Thyroid gland (tissue), 4 donors: Measurements from ENCODE around the gene AQP12B. TPM values are rescaled to one million over a fixed set of nuclear protein-coding genes. Genes with fewer than 3 reads are reported as not detected.

Experiments used
- DNase-seq, 2 donors: peaks; one replicate each; pipeline ENCODE4 v3.0.0-alpha.2; 2019
- H3K27ac ChIP-seq, 3 donors: fragments of 200-600 bp; sonication (generic); 1 replicate in 2 of 3; 2 replicates in 1 of 3; pipeline ENCODE4 v1.5.1; 2016 to 2019; ENCODE audit warnings: mild to moderate bottlenecking in 1 of 3, moderate library complexity in 1 of 3
- H3K27me3 ChIP-seq: fragments of 200-600 bp; sonication (generic); one replicate; pipeline ENCODE4 v1.5.1; 2019
- H3K36me3 ChIP-seq, 2 donors: fragments of 200-600 bp; sonication (generic); one replicate each; pipeline ENCODE4 v1.5.1; 2016 to 2019
- H3K4me1 ChIP-seq, 2 donors: fragments of 200-600 bp; sonication (generic); one replicate each; pipeline ENCODE4 v1.5.1; 2017 to 2019
- H3K4me3 ChIP-seq, 3 donors: fragments of 200-600 bp; sonication (generic); replicated peaks in 1 of 3; 1 replicate in 2 of 3; 2 replicates in 1 of 3; pipeline ENCODE4 v1.5.1; 2016; ENCODE audit warnings: mild to moderate bottlenecking in 1 of 3
- H3K9me3 ChIP-seq: fragments of 200-600 bp; sonication (generic); one replicate; pipeline ENCODE4 v1.5.1; 2017
- CTCF ChIP-seq, 6 experiments: fragments of 200-600 bp in 3 of 6; fragments of 450-650 bp in 3 of 6; sonication (generic) in 3 of 6; IDR thresholded peaks; one replicate each; pipeline ENCODE4 v1.5.1; 2016 to 2019; ENCODE audit warnings: antibody characterized with exemption in 6 of 6, mild to moderate bottlenecking in 2 of 6, inconsistent platforms in 1 of 6, moderate library complexity in 1 of 6
- POLR2A ChIP-seq, 2 donors: fragments of 450-650 bp; IDR thresholded peaks; one replicate each; pipeline ENCODE4 v1.6.1; 2017; ENCODE audit warnings: antibody characterized with exemption in 2 of 2, mild to moderate bottlenecking in 2 of 2, moderate library complexity in 1 of 2
- WGBS, 2 donors: methylation state at CpG; one replicate each; pipeline ENCODE4 v1.1.5; 2017; 5-methylcytosine and 5-hydroxymethylcytosine counted together
- intact Hi-C: fragments of 100-400 bp; cut with DNase I; formaldehyde crosslinking; loops from one replicate; pipeline ENCODE4 v1.15.1; 2023
- total RNA-seq, 4 donors: library from RNA; depleted of rRNA; stranded (reverse); fragments of >200 nt; gene quantifications; one replicate each; pipeline ENCODE4 v1.2.3, GENCODE V29; 2016

Gene AQP12B
- total RNA-seq, 4 donors from 2014 or later: 0.13 TPM; not detected in 3

- intact Hi-C loops: no loop called here
- WGBS, 2 donors: 81 to 95% methylated on average over 9 to 10 of the region's 10 CpGs
- DNase-seq: no peak
- H3K4me1 ChIP-seq: no peaks in the 10 kb centered on the region
- no peak overlapping the region for H3K4me3 ChIP-seq
- H3K36me3 ChIP-seq: no peaks in the 10 kb centered on the region
- H3K9me3 ChIP-seq: no peaks in the 10 kb centered on the region
- H3K27ac ChIP-seq: no peak overlapping the region
- TF ChIP-seq POLR2A (IDR thresholded peaks at IDR 0.05) (no peak), CTCF (IDR thresholded peaks at IDR 0.05) (no peak)
- H3K27me3 ChIP-seq: no peaks in the 10 kb centered on the region
These were observed 45.7 kb upstream of the AQP12B start for GRCh38 chr2:240728361-240728760.

GRCh38 chr2:240727913-240728312 is 45.2 kb upstream of the AQP12B start:
- 93 to 97% methylated on average over 15 of the region's 15 CpGs for WGBS, 2 donors
- no peak for DNase-seq

DNA sequence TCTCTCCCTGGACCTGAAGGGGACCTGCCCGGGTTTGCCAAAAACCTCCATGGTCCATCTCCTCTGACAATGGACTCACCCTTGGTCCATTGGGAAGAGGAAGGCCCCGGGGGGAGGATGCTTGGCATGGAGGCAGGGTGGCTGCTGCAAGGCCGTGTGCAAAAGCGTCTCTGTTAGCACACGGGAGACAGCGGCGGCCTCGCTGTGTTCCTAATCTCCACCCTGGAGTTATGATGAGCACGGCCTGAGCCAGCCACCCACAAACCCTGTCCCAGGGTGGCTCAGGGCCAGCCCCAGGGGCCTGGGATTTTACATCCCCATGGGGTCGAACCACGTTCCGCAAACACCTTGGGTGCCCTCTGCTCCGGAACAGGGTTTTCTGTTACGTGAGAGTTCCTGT is 44.8 kb upstream of the AQP12B start:
- Histone ChIP-seq H3K9me3 (no peaks in the 10 kb centered on the region), H3K4me1 (no peaks in the 10 kb centered on the region), H3K27ac (no peak overlapping the region), H3K36me3 (no peaks in the 10 kb centered on the region), H3K27me3 (no peaks in the 10 kb centered on the region), H3K4me3 (no peak overlapping the region)
- no peak for DNase-seq
- WGBS, 2 donors: 89 to 91% methylated on average over 14 of the region's 14 CpGs
- TF ChIP-seq POLR2A (IDR thresholded peaks at IDR 0.05) (no peak), CTCF (IDR thresholded peaks at IDR 0.05) (no peak)
- intact Hi-C loops: no loop called here

More at GRCh38 chr2:240727913-240728312, 45.2 kb upstream of the AQP12B start:
- no peak overlapping the region for H3K27ac ChIP-seq
- intact Hi-C loops: no loop called here
- H3K4me1 ChIP-seq: no peaks in the 10 kb centered on the region
- no peaks in the 10 kb centered on the region for H3K9me3 ChIP-seq
- no peak overlapping the region for H3K4me3 ChIP-seq
- no peak for TF ChIP-seq CTCF (IDR thresholded peaks at IDR 0.05)
- no peaks in the 10 kb centered on the region for H3K27me3 ChIP-seq
- H3K36me3 ChIP-seq: no peaks in the 10 kb centered on the region

DNA sequence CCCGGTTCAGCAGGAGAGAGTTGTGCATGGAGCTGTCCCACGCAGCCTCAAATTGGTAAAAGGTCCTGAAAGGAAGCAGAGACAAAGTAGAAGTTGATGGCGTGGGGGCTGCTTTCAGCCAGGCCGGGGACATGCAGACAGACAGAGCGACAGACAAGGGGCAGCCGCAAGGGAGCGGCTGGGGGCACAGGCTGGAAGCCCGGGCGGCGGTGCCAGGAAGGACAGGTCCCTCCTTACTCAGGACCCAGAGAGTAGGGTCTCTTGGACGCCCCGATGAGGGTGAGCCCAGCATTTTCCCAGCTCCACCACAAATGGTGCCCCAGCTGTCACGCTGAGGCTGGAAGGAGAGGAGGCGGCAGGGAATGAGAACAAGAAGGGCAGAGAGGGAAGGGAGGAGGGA is 44.2 kb upstream of the AQP12B start:
- no peak overlapping the region for H3K27ac ChIP-seq
- intact Hi-C loops: no loop called here
- H3K27me3 ChIP-seq: no peaks in the 10 kb centered on the region
- no peaks in the 10 kb centered on the region for H3K4me1 ChIP-seq
- no peak for TF ChIP-seq CTCF (IDR thresholded peaks at IDR 0.05)
- TF ChIP-seq POLR2A (IDR thresholded peaks at IDR 0.05): no peak
- WGBS, 2 donors: 85 to 92% methylated on average over 14 of the region's 14 CpGs
- H3K9me3 ChIP-seq: no peaks in the 10 kb centered on the region
- no peak for DNase-seq
- H3K4me3 ChIP-seq: no peak overlapping the region
- no peaks in the 10 kb centered on the region for H3K36me3 ChIP-seq

DNA sequence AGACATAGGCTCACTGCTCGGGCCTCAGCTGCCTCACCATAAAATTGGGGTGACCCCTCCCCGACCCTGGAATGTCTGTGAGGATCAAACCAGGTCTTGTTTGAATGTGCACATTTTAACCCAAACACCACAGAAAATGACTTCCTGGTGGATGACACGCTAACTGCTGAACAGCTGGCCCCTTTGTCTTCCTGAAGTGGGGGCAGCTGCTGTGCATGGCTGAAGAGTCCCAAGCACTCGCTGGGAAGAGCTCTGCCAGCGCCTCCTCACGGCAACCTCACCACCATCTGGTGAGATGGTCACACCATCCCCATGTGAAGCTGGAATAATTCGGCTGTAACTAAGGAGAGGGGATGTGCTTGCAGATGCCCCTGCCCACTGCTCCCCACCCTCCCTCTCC is 43.0 kb upstream of the AQP12B start:
- H3K4me3 ChIP-seq: no peak overlapping the region
- no peak for DNase-seq

More for the DNA sequence above, 43.0 kb upstream of the AQP12B start:
- no peaks in the 10 kb centered on the region for H3K36me3 ChIP-seq
- 79 to 86% methylated on average over 6 to 7 of the region's 7 CpGs for WGBS, 2 donors
- no peaks in the 10 kb centered on the region for H3K4me1 ChIP-seq
- no peaks in the 10 kb centered on the region for H3K9me3 ChIP-seq
- TF ChIP-seq POLR2A (IDR thresholded peaks at IDR 0.05) (no peak), CTCF (IDR thresholded peaks at IDR 0.05) (no peak)
- no peak overlapping the region for H3K27ac ChIP-seq
- intact Hi-C loops: no loop called here
- H3K27me3 ChIP-seq: no peaks in the 10 kb centered on the region
